Activated T-cell treated with anti-CD3 and anti-CD28 coated beads, Interleukin-2, amount 50 U/mL, for 1 hour (primary cell): ENCODE results near the gene ARL4A.

ENCODE experiments used
- DNase-seq: peaks from one replicate; pipeline ENCODE4 v3.0.0-alpha.2; 2020

ARL4A gene

GRCh38 chr7:12703881-12704280, 16.4 kb downstream of the ARL4A start:
- DNase-seq = no peak

DNA sequence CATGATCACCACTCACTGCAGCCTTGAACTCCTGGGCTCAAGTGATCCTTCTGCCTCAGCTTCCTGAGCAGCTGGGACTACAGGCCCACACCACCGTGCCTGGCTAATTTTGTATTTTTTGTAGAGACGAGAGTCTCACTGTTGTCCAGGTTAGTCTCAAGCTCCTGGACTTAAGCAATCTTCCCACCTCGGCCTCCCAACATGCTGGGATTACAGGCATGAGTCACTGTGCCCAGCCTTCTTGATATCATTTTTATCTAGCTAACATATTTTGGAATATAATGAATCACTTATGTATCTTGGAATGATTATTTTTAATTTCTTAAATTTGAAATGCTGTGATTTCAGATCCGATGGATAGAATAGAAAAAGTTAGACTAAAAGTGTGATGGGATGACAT, 18.4 kb downstream of the ARL4A start:
- no peak for DNase-seq

GRCh38 chr7:12706900-12707536, 19.6 kb downstream of the ARL4A start:
- no peak for DNase-seq

GRCh38 chr7:12708314-12708713, 20.9 kb downstream of the ARL4A start:
- DNase-seq = no peak

- DNase-seq = no peak
These were observed 22.5 kb downstream of the ARL4A start for GRCh38 chr7:12709726-12710502.

DNA sequence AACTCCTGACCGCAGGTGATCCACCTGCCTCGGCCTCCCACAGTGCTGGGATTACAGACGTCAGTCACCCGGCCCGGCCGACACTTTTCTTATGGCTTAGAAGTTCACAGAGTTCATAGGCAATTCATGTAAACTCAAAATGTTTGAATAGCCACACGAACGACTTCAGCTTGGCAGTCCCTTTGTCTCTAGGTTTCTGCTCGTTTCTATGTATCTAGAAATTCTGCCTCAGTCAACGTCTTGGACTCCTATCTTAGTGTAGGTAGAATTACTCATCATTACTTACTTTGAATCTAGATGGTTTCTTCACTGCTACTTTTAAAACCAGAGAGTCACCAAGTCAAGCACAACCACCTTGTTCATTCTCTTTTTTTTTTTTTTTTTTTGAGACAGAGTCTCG, 23.7 kb downstream of the ARL4A start:
- DNase-seq = no peak

DNA sequence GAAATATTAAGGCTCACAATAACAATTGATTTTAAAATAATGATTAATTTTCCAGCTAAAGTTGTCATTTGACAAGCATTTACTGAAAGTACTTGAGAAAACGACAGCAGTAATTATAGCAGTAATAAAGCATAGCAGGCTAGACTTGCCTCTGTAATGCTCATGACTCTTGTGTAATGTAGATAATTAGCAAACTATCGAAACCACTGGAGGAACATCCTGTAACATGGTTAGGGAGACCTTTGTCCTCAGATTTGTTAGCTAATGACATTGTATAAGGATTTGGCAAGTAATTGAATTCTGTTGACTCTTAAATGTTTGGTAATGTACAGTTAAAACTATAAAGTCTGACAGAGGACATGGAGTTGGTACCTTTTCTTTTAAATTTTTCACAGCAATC, 24.8 kb downstream of the ARL4A start:
- DNase-seq = no peak

- DNase-seq = no peak
These were observed 26.4 kb downstream of the ARL4A start for GRCh38 chr7:12713625-12714378.

DNA sequence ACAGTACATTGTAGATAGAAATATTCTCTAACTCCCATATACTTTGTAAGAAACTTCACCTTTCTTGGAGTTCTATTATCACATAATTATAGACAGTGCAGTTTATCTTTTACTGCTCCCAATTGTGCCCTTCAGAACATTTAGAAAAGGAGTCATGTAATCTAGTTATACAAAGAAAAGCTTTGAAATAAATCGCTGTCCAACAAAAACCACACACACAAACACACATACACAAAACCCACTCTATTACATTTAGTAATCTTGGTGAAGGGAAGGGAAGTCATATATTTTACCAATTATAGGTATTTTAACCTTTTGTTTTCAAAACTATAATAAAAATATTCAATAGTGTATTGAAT, 26.9 kb downstream of the ARL4A start:
- no peak for DNase-seq

- no peak for DNase-seq
These were observed 28.1 kb downstream of the ARL4A start for GRCh38 chr7:12715372-12716133.

DNA sequence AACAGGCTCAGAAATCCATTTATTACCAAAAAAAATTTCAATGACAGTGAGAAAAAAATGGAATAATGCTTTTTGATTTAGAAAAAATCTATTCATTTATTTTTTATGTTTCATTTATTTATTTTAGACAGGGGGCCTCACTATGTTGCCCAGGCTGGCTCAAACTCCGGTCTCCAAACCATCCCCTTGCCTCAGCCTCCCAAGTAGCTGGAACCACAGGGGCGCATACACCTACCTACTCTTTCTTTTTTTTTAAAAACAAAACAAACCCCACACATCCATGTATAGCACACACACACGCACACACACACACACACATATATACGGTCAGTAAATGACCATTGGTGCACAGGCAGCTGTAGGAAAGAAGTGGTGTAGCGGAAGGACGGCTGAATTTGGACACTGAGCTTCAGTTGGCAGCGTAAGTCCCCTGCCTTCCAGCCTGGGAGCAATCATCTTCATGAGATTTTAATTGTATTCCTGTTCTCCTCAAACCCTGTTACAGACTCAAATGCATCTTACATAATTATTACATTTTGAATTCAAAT, 28.8 kb downstream of the ARL4A start:
- no peak for DNase-seq

GRCh38 chr7:12716722-12717121, 29.3 kb downstream of the ARL4A start:
- no peak for DNase-seq

DNA sequence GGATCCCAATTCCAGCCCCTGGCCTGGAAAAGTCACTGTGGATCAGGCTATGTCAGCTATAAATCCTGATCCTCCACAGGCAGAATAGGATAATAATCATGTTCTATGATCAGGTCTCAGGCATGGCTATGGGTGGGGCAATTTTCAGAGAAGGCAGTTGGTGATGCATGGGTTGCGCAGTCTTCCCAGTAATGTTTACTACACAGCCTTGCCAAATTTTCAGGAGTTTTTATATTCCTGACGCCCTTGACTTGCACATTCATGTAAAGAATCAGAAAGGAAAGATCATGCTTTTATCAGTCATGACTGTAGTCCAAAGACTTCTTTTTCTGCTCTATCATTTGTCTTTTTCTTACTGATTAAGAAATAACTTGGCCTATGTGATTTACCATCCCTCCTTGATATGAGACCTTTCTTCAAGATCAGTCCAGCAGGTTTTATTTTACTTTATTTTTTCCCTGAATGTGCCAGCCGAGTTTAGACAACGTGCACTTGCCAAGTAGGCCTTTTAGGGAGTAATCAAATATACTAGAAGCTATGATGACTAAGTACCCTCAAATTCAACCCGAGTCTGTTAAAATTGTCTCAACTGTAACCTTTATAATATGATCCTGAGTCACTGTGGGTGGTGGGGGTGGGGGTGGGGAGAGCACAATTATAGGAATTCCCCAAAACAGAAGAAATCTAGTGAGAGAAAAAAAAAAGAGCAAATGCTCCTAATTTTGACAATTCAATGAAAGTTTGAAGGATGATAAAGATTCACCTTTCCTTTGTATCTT, 31.9 kb downstream of the ARL4A start:
- DNase-seq = no peak

DNA sequence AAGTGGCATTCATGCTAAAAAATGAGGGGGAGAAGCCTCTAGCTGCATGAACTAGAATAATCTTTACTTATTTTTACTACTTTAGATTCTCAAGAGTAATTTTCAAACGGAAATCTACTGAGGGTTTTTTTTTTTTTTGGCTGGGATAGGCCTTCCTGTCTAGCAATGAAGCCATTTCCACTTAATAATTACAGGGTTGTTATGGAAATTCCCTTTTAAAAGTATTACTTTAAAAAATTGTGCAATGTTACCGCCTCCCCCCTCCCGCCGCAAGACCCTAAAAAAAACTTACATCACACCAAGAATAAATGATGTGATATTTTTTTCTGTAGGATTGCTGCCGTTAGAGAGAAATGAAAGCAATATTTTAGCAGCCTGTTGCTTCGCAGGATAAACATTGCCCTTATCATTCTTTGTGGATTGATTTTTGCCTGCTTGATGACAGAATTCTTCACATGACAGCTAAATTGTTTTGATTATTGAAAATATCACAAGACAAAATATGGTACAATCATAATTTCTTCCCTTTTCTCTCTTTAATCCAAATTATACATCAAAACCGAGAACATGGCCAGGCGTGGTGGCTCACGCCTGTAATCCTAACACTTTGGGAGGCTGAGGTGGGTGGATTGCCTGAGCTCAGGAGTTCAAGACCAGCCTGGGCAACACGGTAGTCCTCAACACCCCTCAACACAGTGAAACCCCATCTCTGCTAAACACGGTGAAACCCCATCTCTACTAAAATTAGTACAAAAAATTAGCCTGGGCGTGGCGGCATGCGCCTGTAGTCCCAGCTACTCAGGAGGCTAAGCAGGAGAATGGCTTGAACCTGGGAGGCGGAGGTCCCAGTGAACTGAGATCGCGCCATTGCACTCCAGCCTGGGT, 32.8 kb downstream of the ARL4A start:
- no peak for DNase-seq

DNA sequence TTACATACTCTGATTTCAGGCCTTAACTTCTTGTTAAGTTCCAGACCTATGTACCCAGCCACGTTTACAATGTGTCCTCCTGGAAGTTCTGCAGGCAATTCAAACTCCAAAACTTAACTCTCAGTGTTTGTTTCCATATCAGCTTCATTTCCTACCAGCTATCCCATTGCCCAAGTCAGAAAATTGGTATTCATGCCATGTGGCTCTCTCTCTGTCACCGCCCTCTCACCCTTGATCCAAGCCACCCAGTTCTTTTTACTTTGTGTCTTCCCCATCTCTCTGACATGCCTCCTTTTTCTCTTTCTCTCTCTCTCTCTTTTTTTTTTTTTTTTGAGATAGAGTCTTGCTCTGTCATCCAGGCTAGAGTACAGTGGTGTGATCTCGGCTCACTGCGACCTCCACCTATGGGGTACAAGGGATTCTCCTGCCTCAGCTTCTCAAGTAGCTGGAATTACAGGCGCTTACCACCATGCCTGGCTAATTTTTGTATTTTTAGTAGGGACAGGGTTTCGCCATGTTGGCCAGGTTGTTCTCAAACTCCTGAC, 33.9 kb downstream of the ARL4A start:
- no peak for DNase-seq

- no peak for DNase-seq
These were observed 34.7 kb downstream of the ARL4A start for GRCh38 chr7:12722136-12722535.

DNA sequence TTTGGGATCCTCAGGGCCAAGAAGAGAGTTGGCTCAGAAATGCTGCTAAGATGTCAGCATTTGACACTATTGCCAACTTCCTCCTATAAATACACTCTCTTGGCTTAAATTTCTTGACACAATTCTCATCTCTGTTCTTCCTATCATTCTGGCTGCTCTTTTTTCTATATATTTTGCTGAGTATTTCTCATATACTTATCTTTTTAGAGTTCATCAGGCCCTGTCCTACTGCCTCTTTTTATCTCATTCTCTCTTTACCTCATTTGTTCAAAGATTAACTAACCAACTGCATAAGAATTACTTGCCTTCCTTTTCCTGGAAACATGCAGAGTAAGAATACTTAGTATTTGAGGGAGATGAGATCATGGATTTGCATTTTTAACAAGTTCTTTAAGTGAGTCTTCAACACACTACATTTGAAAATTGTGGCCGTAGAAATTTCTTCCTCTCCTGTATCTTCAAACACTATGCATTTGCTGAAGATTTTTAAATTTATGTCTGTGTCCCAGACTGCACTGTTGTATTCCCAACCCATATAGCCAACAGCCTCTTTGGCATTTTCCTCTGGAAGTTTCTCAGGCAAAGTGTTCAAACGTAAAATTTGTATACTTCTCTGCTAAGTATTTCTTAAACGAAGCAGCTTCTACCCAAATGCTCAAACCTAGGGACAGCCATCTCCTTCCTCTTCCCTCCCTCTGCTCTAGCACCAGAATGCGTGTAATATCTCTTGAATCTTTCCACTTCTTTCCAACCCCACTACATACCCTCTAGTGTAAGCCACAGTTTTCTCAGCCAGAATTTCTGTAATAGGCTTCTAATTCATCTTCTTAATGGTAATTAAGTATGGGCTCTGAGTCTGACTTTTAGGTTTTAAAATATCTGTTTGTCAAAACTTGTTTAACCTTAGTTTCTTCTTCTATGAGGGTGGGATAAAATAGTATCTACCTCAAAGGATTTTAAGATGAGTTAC, 35.5 kb downstream of the ARL4A start:
- no peak for DNase-seq

GRCh38 chr7:12725575-12726316, 38.3 kb downstream of the ARL4A start:
- DNase-seq = no peak

- DNase-seq = no peak
These were observed 39.5 kb downstream of the ARL4A start for GRCh38 chr7:12726908-12727307.
